ENCODE results near the gene DAAM2. TPM values are rescaled to one million over a fixed set of nuclear protein-coding genes. Genes with fewer than 3 reads are reported as not detected.

DAAM2 gene
- total RNA-seq, 2 donors from 2014 or later: 10.1 to 12.2 TPM

- TF ChIP-seq POLR2A (IDR thresholded peaks at IDR 0.05): no peak
- TF ChIP-seq, protein P1, sequence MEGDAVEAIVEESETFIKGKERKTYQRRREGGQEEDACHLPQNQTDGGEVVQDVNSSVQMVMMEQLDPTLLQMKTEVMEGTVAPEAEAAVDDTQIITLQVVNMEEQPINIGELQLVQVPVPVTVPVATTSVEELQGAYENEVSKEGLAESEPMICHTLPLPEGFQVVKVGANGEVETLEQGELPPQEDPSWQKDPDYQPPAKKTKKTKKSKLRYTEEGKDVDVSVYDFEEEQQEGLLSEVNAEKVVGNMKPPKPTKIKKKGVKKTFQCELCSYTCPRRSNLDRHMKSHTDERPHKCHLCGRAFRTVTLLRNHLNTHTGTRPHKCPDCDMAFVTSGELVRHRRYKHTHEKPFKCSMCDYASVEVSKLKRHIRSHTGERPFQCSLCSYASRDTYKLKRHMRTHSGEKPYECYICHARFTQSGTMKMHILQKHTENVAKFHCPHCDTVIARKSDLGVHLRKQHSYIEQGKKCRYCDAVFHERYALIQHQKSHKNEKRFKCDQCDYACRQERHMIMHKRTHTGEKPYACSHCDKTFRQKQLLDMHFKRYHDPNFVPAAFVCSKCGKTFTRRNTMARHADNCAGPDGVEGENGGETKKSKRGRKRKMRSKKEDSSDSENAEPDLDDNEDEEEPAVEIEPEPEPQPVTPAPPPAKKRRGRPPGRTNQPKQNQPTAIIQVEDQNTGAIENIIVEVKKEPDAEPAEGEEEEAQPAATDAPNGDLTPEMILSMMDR (IDR thresholded peaks at IDR 0.05): no peak
- no peaks in the 10 kb centered on the region for H3K9me3 ChIP-seq
- DNase-seq: no peak
- H3K27me3 ChIP-seq: no peaks in the 10 kb centered on the region
- H3K36me3 ChIP-seq (replicated peaks in 1 of 2; ENCODE audit: insufficient read depth in 1 of 2, low read depth in 2 of 2): no peaks in the 10 kb centered on the region
- intact Hi-C loops (cut with DNase I): no loop called here
- peak; percentile 60 for ATAC-seq
- peak overlapping the region in 3 of 4 donors; percentile 23 to 59 (median 51) for H3K27ac ChIP-seq
- peaks cover 57% of the 10 kb centered on the region for H3K4me1 ChIP-seq
- H3K4me3 ChIP-seq: no peak overlapping the region
- WGBS, 2 donors: 12 to 36% methylated on average over 3 of the region's 3 CpGs
Observed at GRCh38 chr6:39920157-39920556, 128.0 kb downstream of the DAAM2 start.

DNA sequence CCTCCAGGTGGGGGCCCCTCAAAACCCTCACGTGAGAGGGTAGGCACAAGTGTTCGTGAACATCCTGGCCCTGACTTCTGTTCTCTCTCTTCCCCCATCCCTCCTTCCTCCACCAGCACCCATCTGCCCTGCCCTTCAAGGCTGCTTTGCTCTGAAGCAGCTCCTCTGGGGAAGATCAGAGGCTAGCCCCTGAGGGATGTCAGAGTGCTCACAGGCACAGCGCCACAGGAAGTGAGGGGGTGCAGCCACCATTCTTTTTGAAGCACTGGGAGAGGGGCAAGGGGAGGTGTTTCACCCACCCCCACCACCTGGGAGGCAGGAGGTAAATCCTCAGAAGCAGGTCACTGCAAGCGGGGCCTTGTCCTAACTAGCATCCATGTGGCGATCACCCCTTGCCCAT lies 130.6 kb downstream of the DAAM2 start:
- DNase-seq (no peak), ATAC-seq (no peak)
- H3K36me3 ChIP-seq (replicated peaks in 1 of 2; ENCODE audit: insufficient read depth in 1 of 2, low read depth in 2 of 2): no peaks in the 10 kb centered on the region
- H3K9me3 ChIP-seq: no peaks in the 10 kb centered on the region
- intact Hi-C loops (cut with DNase I): no loop called here
- H3K27me3 ChIP-seq: no peaks in the 10 kb centered on the region
- TF ChIP-seq, protein P1 (IDR thresholded peaks at IDR 0.05): no peak
- no peak for TF ChIP-seq POLR2A (IDR thresholded peaks at IDR 0.05)
- H3K4me1 ChIP-seq: peaks cover 57% of the 10 kb centered on the region
- WGBS, 2 donors: 82 to 94% methylated on average over 5 of the region's 5 CpGs
- H3K27ac ChIP-seq: peak overlapping the region in 2 of 4 donors; percentile 58 to 72
- no peak overlapping the region for H3K4me3 ChIP-seq

GRCh38 chr6:39923394-39923793 lies 131.2 kb downstream of the DAAM2 start:
- ATAC-seq (peak; percentile 90), DNase-seq (peak; percentile 66 to 96 (median 90))
- intact Hi-C loops (cut with DNase I): no loop called here
- Histone ChIP-seq H3K36me3 (replicated peaks in 1 of 2; ENCODE audit: insufficient read depth in 1 of 2, low read depth in 2 of 2) (no peaks in the 10 kb centered on the region), H3K4me1 (peaks cover 52% of the 10 kb centered on the region), H3K4me3 (no peak overlapping the region), H3K9me3 (no peaks in the 10 kb centered on the region), H3K27me3 (no peaks in the 10 kb centered on the region), H3K27ac (peak overlapping the region in 3 of 4 donors; percentile 52 to 72 (median 58))
- 15% methylated on average over 5 of the region's 5 CpGs; no CpG with 5 or more reads in 1 of the 2 donors for WGBS, 2 donors
- no peak for TF ChIP-seq POLR2A (IDR thresholded peaks at IDR 0.05)
- TF ChIP-seq, protein P1 (IDR thresholded peaks at IDR 0.05): no peak

- Histone ChIP-seq H3K4me1 (peaks cover 50% of the 10 kb centered on the region), H3K36me3 (replicated peaks in 1 of 2; ENCODE audit: insufficient read depth in 1 of 2, low read depth in 2 of 2) (no peaks in the 10 kb centered on the region), H3K27me3 (no peaks in the 10 kb centered on the region), H3K9me3 (no peaks in the 10 kb centered on the region), H3K27ac (peak overlapping the region in 3 of 4 donors; percentile 52 to 72 (median 58)), H3K4me3 (no peak overlapping the region)
- WGBS, 2 donors: 63 to 67% methylated on average over 6 of the region's 6 CpGs
- intact Hi-C loops (cut with DNase I): no loop called here
- DNase-seq (no peak), ATAC-seq (no peak)
- TF ChIP-seq POLR2A (IDR thresholded peaks at IDR 0.05): no peak
- TF ChIP-seq, protein P1 (IDR thresholded peaks at IDR 0.05): no peak
Observed at GRCh38 chr6:39923861-39924260, 131.7 kb downstream of the DAAM2 start.

- Histone ChIP-seq H3K36me3 (replicated peaks in 1 of 2; ENCODE audit: insufficient read depth in 1 of 2, low read depth in 2 of 2) (no peaks in the 10 kb centered on the region), H3K9me3 (no peaks in the 10 kb centered on the region), H3K4me3 (no peak overlapping the region), H3K27me3 (no peaks in the 10 kb centered on the region), H3K27ac (peak overlapping the region in 3 of 4 donors; percentile 52 to 72 (median 58)), H3K4me1 (peaks cover 48% of the 10 kb centered on the region)
- 18 to 29% methylated on average over 6 of the region's 6 CpGs for WGBS, 2 donors
- peak in 1 of 4 donors; percentile 41 for DNase-seq
- TF ChIP-seq, protein P1 (IDR thresholded peaks at IDR 0.05): no peak
- TF ChIP-seq POLR2A (IDR thresholded peaks at IDR 0.05): no peak
- no peak for ATAC-seq
- intact Hi-C loops (cut with DNase I): no loop called here
Observed at GRCh38 chr6:39924283-39924682, 132.1 kb downstream of the DAAM2 start.

Measured in body of pancreas (tissue), 4 donors.